OCI-LY7 (cell line): ENCODE data around the gene OR10G7. TPM values are rescaled to one million over a fixed set of nuclear protein-coding genes. Genes with fewer than 3 reads are reported as not detected.

Source experiments
- BruUV-seq: library from RNA; stranded (reverse); fragments of 400-500 nt; replicated peaks from 2 replicates; lab custom pipeline; 2021; lab: Mats Ljungman, UMichigan
- CTCF ChIA-PET: fragments of 300-600 bp; sonication (Branson Sonifier 250); formaldehyde crosslinking; loops from one replicate; lab custom pipeline; 2022; ENCODE audit warnings: antibody characterized with exemption; ENCODE audit not compliant: unreplicated experiment; lab: Charles Lee
- POLR2A ChIA-PET: fragments of 300-600 bp; sonication (Branson Sonifier 250); formaldehyde crosslinking; loops from one replicate; lab custom pipeline; 2022; ENCODE audit warnings: antibody characterized with exemption; lab: Charles Lee
- DNase-seq: peaks from one replicate; pipeline ENCODE4 v3.0.0-alpha.2; 2015; ENCODE audit warnings: low spot score
- H2AFZ ChIP-seq: fragments of 200-600 bp; sonication (generic), shearing (Covaris generic); 2 replicates; pipeline ENCODE4 v1.6.1; 2014; ENCODE audit warnings: mild to moderate bottlenecking, antibody characterized with exemption, low read length, moderate library complexity
- H3K27ac ChIP-seq: fragments of 200-600 bp; sonication (generic); 2 replicates; pipeline ENCODE4 v1.5.1; 2014; ENCODE audit warnings: mixed run types, low read depth, mild to moderate bottlenecking, moderate library complexity, low read length, inconsistent platforms; ENCODE audit not compliant: poor library complexity, severe bottlenecking
- H3K36me3 ChIP-seq: fragments of 200-600 bp; sonication (generic); 2 replicates; pipeline ENCODE4 v1.6.1; 2014; ENCODE audit warnings: mild to moderate bottlenecking, antibody characterized with exemption, low read length, moderate library complexity, mixed read lengths; ENCODE audit not compliant: insufficient read depth
- H3K4me1 ChIP-seq: fragments of 200-600 bp; sonication (generic); 2 replicates; pipeline ENCODE4 v1.5.1; 2014; ENCODE audit warnings: mild to moderate bottlenecking, low read length; ENCODE audit not compliant: insufficient read depth, poor library complexity, severe bottlenecking
- H3K4me2 ChIP-seq: fragments of 200-600 bp; sonication (generic); 2 replicates; pipeline ENCODE4 v1.6.1; 2014; ENCODE audit warnings: mild to moderate bottlenecking, low read length
- H3K4me3 ChIP-seq: fragments of 200-600 bp; sonication (generic); 2 replicates; pipeline ENCODE4 v1.5.1; 2014; ENCODE audit warnings: mild to moderate bottlenecking, low read depth, low read length; ENCODE audit not compliant: poor library complexity, severe bottlenecking
- H3K79me2 ChIP-seq: fragments of 200-600 bp; sonication (generic); 2 replicates; pipeline ENCODE4 v1.6.1; 2016; ENCODE audit warnings: low read depth, mild to moderate bottlenecking, low read length, moderate library complexity, mixed read lengths; ENCODE audit not compliant: insufficient read depth
- H3K9me2 ChIP-seq: fragments of 200-600 bp; sonication (generic); 2 replicates; pipeline ENCODE4 v1.6.1; 2016; ENCODE audit warnings: mild to moderate bottlenecking, low read length, mixed read lengths; ENCODE audit not compliant: insufficient read depth
- H3K9me3 ChIP-seq: fragments of 200-600 bp; sonication (generic); 2 replicates; pipeline ENCODE4 v1.6.1; 2014; ENCODE audit warnings: mild to moderate bottlenecking, mixed run types, low read length, mixed read lengths
- H4K20me1 ChIP-seq: fragments of 200-600 bp; sonication (generic); 2 replicates; pipeline ENCODE4 v1.6.1; 2014; ENCODE audit warnings: mild to moderate bottlenecking, antibody characterized with exemption, low read length, moderate library complexity, mixed read lengths; ENCODE audit not compliant: insufficient read depth
- EZH2phosphoT487 ChIP-seq: fragments of 200-600 bp; sonication (generic); IDR thresholded peaks from 2 replicates; pipeline ENCODE4 v1.6.1; 2018; ENCODE audit warnings: low read depth, borderline replicate concordance, mild to moderate bottlenecking, mixed run types, antibody characterized with exemption, low read length, moderate library complexity, mixed read lengths
- intact Hi-C: fragments of 100-400 bp; cut with micrococcal nuclease; formaldehyde crosslinking; loops from one replicate; pipeline ENCODE4 v1.10.0; 2022; ENCODE audit not compliant: unreplicated experiment
- total RNA-seq, 2 experiments: library from RNA; depleted of rRNA in 1 of 2; stranded (reverse); fragments of >200 nt in 1 of 2; shearing (Covaris generic) in 1 of 2; gene quantifications; 2 replicates each; pipeline ENCODE4 v1.2.3, GENCODE V29; 2014 to 2022
- TF ChIP-seq, protein P1 (sequence below): fragments of 200-600 bp; sonication (generic); conservative IDR thresholded peaks from 2 replicates; pipeline ENCODE4 v1.5.1; 2014; ENCODE audit warnings: mild to moderate bottlenecking, antibody characterized with exemption, low read length, moderate library complexity, mixed read lengths

Gene OR10G7
- total RNA-seq, 2 experiments from 2014 or later = not detected

DNA sequence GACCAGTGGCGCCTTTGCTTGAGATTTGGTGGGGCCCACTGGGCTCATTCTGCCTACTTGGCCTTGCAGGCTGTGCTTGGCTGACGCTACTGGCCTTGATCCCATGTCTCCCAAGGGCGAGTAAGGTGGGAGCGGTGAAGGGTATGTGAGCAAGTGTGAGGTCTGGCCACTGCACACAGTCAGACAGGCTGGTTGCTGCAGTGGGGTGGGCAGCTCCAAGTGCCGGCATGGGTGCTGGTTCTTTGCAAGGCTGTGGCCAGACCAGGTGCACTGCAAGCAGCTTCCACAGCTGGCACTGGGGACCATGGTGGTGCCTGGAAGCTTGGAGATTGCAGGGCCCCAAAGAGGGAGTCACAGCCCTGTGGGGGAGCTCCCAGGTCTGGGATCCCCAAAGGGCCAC lies 33.4 kb upstream of the OR10G7 start:
- intact Hi-C loops = loop anchor here (5.0 kb wide), 2 partner anchors 328 to 513 kb away; no protein-coding TSS in a partner anchor
- H3K79me2 ChIP-seq = no peaks in the 10 kb centered on the region
- no peak for DNase-seq
- BruUV-seq = no TSS peak
- H3K9me3 ChIP-seq = no peaks in the 10 kb centered on the region
- ChIA-PET POLR2A (interaction anchor here (0.6 to 1.6 kb wide), 3 partner anchors 9 to 120 kb away, joined by 3 to 4 read pairs (median 3); no protein-coding TSS in a partner anchor), CTCF (no interaction called here)
- no peak overlapping the region for H3K4me3 ChIP-seq
- no peak overlapping the region for H3K27ac ChIP-seq
- no peak overlapping the region for H3K4me2 ChIP-seq
- TF ChIP-seq, protein P1, sequence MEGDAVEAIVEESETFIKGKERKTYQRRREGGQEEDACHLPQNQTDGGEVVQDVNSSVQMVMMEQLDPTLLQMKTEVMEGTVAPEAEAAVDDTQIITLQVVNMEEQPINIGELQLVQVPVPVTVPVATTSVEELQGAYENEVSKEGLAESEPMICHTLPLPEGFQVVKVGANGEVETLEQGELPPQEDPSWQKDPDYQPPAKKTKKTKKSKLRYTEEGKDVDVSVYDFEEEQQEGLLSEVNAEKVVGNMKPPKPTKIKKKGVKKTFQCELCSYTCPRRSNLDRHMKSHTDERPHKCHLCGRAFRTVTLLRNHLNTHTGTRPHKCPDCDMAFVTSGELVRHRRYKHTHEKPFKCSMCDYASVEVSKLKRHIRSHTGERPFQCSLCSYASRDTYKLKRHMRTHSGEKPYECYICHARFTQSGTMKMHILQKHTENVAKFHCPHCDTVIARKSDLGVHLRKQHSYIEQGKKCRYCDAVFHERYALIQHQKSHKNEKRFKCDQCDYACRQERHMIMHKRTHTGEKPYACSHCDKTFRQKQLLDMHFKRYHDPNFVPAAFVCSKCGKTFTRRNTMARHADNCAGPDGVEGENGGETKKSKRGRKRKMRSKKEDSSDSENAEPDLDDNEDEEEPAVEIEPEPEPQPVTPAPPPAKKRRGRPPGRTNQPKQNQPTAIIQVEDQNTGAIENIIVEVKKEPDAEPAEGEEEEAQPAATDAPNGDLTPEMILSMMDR = no peak
- no peak for TF ChIP-seq EZH2phosphoT487
- H3K9me2 ChIP-seq = no peaks in the 10 kb centered on the region
- peaks cover 20% of the 10 kb centered on the region for H3K4me1 ChIP-seq
- no peak overlapping the region for H2AFZ ChIP-seq
- H3K36me3 ChIP-seq = no peaks in the 10 kb centered on the region
- no peaks in the 10 kb centered on the region for H4K20me1 ChIP-seq

DNA sequence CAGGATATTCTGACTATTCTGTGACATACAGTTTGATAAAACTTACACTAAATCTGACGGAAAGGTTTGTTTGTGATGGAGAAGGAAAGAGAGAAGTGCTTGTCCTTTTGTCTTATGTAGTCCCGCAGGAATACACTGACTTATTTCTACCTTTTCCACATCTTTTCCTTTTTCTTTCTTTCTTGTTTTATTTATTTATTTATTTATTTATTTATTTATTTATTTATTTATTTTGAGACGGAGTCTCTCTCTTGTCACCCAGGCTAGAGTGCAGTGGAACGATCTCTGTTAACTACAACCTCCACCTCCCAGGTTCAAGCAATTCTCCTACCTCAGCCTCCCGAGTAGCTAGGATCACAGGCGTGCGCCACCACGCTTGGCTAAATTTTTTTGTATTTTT lies 31.0 kb upstream of the OR10G7 start:
- no peaks in the 10 kb centered on the region for H3K36me3 ChIP-seq
- no peak overlapping the region for H3K4me3 ChIP-seq
- H3K79me2 ChIP-seq = no peaks in the 10 kb centered on the region
- no peak for DNase-seq
- no TSS peak for BruUV-seq
- ChIA-PET CTCF (interaction anchor here (0.9 to 1.0 kb wide), 2 partner anchors 258 to 513 kb away, joined by 5 read pairs; no protein-coding TSS in a partner anchor), POLR2A (interaction anchor here (0.6 kb wide), 1 partner anchor 117 kb away, joined by 3 read pairs; no protein-coding TSS in a partner anchor)
- peaks cover 21% of the 10 kb centered on the region for H3K4me1 ChIP-seq
- H3K4me2 ChIP-seq = no peak overlapping the region
- no peak overlapping the region for H2AFZ ChIP-seq
- no peak for TF ChIP-seq EZH2phosphoT487
- TF ChIP-seq, protein P1 = no peak
- no peaks in the 10 kb centered on the region for H3K9me3 ChIP-seq
- H3K27ac ChIP-seq = no peak overlapping the region
- H4K20me1 ChIP-seq = no peaks in the 10 kb centered on the region
- intact Hi-C loops = loop anchor here (5.0 kb wide), 2 partner anchors 330 to 515 kb away; no protein-coding TSS in a partner anchor
- H3K9me2 ChIP-seq = no peaks in the 10 kb centered on the region

DNA sequence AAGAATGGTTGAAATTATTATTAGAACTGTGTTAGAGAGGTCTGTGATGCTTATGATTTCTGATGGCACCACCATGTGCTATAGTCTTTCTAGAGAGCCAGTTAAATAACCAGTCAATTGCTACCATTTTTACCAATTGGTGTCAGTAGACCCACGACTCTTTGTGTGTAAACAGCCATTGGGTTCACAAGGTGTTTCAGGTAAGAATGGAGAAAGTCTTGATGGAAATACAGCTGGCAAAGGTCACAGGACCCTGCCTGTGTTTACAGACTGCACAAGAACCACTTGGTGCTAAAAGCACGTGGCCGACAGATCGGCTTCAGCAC lies 30.5 kb upstream of the OR10G7 start:
- Histone ChIP-seq H3K27ac (no peak overlapping the region), H3K9me2 (no peaks in the 10 kb centered on the region), H3K79me2 (no peaks in the 10 kb centered on the region), H3K4me2 (no peak overlapping the region), H3K4me3 (no peak overlapping the region), H4K20me1 (no peaks in the 10 kb centered on the region), H3K36me3 (no peaks in the 10 kb centered on the region), H3K4me1 (peaks cover 21% of the 10 kb centered on the region), H3K9me3 (no peaks in the 10 kb centered on the region), H2AFZ (peak overlapping the region; percentile 47; the same call in 1 of the 2 replicates)
- CTCF ChIA-PET = interaction anchor here (0.9 to 1.0 kb wide), 3 partner anchors 38 to 514 kb away, joined by 3 to 5 read pairs (median 5); no protein-coding TSS in a partner anchor
- intact Hi-C loops = loop anchor here (1.0 to 5.0 kb wide), 5 partner anchors 124 to 516 kb away; partner anchors contain the start of gene ZNF202
- POLR2A ChIA-PET = interaction anchor here (0.6 to 0.9 kb wide), 4 partner anchors 39 to 117 kb away, joined by 3 to 4 read pairs (median 3); no protein-coding TSS in a partner anchor
- DNase-seq = no peak
- no TSS peak for BruUV-seq
- TF ChIP-seq, protein P1 = peak; percentile 6; the same call in 1 of the 2 replicates
- TF ChIP-seq EZH2phosphoT487 = no peak
